ES-I3 (cell line): ENCODE data around the gene BSPRY.
"Not testable (repeated sequence)": the region's sequence is repeated elsewhere in the genome, so short reads cannot be mapped to it uniquely, and the experiment has no call there.

ENCODE experiments used
- H3K36me3 ChIP-seq: 2 replicates; pipeline ENCODE4 v1.6.1; 2013; ENCODE audit warnings: mild to moderate bottlenecking, low read length, control low read depth, moderate library complexity; ENCODE audit not compliant: insufficient read depth
- H3K4me1 ChIP-seq: 2 replicates; pipeline ENCODE4 v1.6.1; 2013; ENCODE audit warnings: mild to moderate bottlenecking, control low read depth, low read length; ENCODE audit not compliant: insufficient read depth
- H3K9ac ChIP-seq: 2 replicates; pipeline ENCODE4 v1.6.1; 2013; ENCODE audit warnings: low read depth, mild to moderate bottlenecking, low read length, moderate library complexity
- H3K9me3 ChIP-seq: 2 replicates; pipeline ENCODE4 v1.6.1; 2013; ENCODE audit warnings: mild to moderate bottlenecking, low read length, moderate library complexity; ENCODE audit not compliant: control insufficient read depth, insufficient read depth

The BSPRY gene

GRCh38 chr9:113350937-113351336 is 1.6 kb downstream of the BSPRY start:
- no peaks in the 10 kb centered on the region for H3K36me3 ChIP-seq
- H3K4me1 ChIP-seq, result peaks cover 8% of the 10 kb centered on the region
- no peaks in the 10 kb centered on the region for H3K9me3 ChIP-seq
- peak overlapping the region; percentile 59; the same call in 1 of the 2 replicates for H3K9ac ChIP-seq

- Histone ChIP-seq H3K4me1 (peaks cover 8% of the 10 kb centered on the region), H3K9me3 (no peaks in the 10 kb centered on the region), H3K9ac (no peak overlapping the region), H3K36me3 (no peaks in the 10 kb centered on the region)
Measured at GRCh38 chr9:113352006-113352405, 2.7 kb downstream of the BSPRY start.

- no peaks in the 10 kb centered on the region for H3K9me3 ChIP-seq
- no peak overlapping the region for H3K9ac ChIP-seq
- H3K36me3 ChIP-seq, result no peaks in the 10 kb centered on the region
- peaks cover 8% of the 10 kb centered on the region for H3K4me1 ChIP-seq
Measured at GRCh38 chr9:113352411-113352810, 3.1 kb downstream of the BSPRY start.

GRCh38 chr9:113355040-113355596 is 5.8 kb downstream of the BSPRY start:
- Histone ChIP-seq H3K4me1 (peaks cover 8% of the 10 kb centered on the region), H3K9me3 (no peaks in the 10 kb centered on the region), H3K9ac (no peak overlapping the region), H3K36me3 (no peaks in the 10 kb centered on the region)

- H3K9me3 ChIP-seq, result no peaks in the 10 kb centered on the region
- H3K4me1 ChIP-seq, result no peaks in the 10 kb centered on the region
- no peaks in the 10 kb centered on the region for H3K36me3 ChIP-seq
- H3K9ac ChIP-seq, result no peak overlapping the region
Measured at GRCh38 chr9:113356686-113357292, 7.4 kb downstream of the BSPRY start.

- Histone ChIP-seq H3K36me3 (no peaks in the 10 kb centered on the region), H3K9ac (no peak overlapping the region), H3K9me3 (no peaks in the 10 kb centered on the region), H3K4me1 (no peaks in the 10 kb centered on the region)
Measured at GRCh38 chr9:113359385-113359784, 10.0 kb downstream of the BSPRY start.

- no peaks in the 10 kb centered on the region for H3K36me3 ChIP-seq
- H3K9ac ChIP-seq, result no peak overlapping the region
- no peaks in the 10 kb centered on the region for H3K9me3 ChIP-seq
- H3K4me1 ChIP-seq, result no peaks in the 10 kb centered on the region
Measured at GRCh38 chr9:113360242-113360842, 11.0 kb downstream of the BSPRY start.

GRCh38 chr9:113361304-113362018 is 12.1 kb downstream of the BSPRY start:
- no peaks in the 10 kb centered on the region for H3K4me1 ChIP-seq
- no peak overlapping the region for H3K9ac ChIP-seq
- no peaks in the 10 kb centered on the region for H3K36me3 ChIP-seq
- no peaks in the 10 kb centered on the region for H3K9me3 ChIP-seq

GRCh38 chr9:113363336-113363735 is 14.0 kb downstream of the BSPRY start:
- H3K36me3 ChIP-seq, result no peaks in the 10 kb centered on the region

GRCh38 chr9:113364951-113365350 is 15.6 kb downstream of the BSPRY start:
- Histone ChIP-seq H3K9ac (no peak overlapping the region), H3K36me3 (no peaks in the 10 kb centered on the region), H3K9me3 (no peaks in the 10 kb centered on the region), H3K4me1 (no peaks in the 10 kb centered on the region)

More at GRCh38 chr9:113363336-113363735, 14.0 kb downstream of the BSPRY start:
- Histone ChIP-seq H3K9me3 (no peaks in the 10 kb centered on the region), H3K4me1 (no peaks in the 10 kb centered on the region), H3K9ac (no peak overlapping the region)

GRCh38 chr9:113365652-113366051 is 16.3 kb downstream of the BSPRY start:
- not testable (repeated sequence) for H3K36me3 ChIP-seq, H3K4me1 ChIP-seq

GRCh38 chr9:113368348-113368981 is 19.1 kb downstream of the BSPRY start:
- H3K36me3 ChIP-seq, result no peaks in the 10 kb centered on the region
- no peak overlapping the region for H3K9ac ChIP-seq
- peaks cover 4% of the 10 kb centered on the region; the same call in 1 of the 2 replicates for H3K4me1 ChIP-seq
- no peaks in the 10 kb centered on the region for H3K9me3 ChIP-seq

More at GRCh38 chr9:113365652-113366051, 16.3 kb downstream of the BSPRY start:
- not testable (repeated sequence) for H3K9ac ChIP-seq, H3K9me3 ChIP-seq

GRCh38 chr9:113368982-113369854 is 19.9 kb downstream of the BSPRY start:
- Histone ChIP-seq H3K9me3 (no peaks in the 10 kb centered on the region), H3K36me3 (no peaks in the 10 kb centered on the region), H3K9ac (no peak overlapping the region), H3K4me1 (peaks cover 4% of the 10 kb centered on the region; the same call in 1 of the 2 replicates)

- H3K9me3 ChIP-seq, result no peaks in the 10 kb centered on the region
- no peak overlapping the region for H3K9ac ChIP-seq
- H3K36me3 ChIP-seq, result no peaks in the 10 kb centered on the region
- H3K4me1 ChIP-seq, result peaks cover 4% of the 10 kb centered on the region; the same call in 1 of the 2 replicates
Measured at GRCh38 chr9:113369855-113370140, 20.5 kb downstream of the BSPRY start.
